ENCODE results near the gene USP40. TPM values are rescaled to one million over a fixed set of nuclear protein-coding genes. Genes with fewer than 3 reads are reported as not detected.

The USP40 gene
- polyA plus RNA-seq, 1 donor from 2014 or later, result 4.1 TPM

DNA sequence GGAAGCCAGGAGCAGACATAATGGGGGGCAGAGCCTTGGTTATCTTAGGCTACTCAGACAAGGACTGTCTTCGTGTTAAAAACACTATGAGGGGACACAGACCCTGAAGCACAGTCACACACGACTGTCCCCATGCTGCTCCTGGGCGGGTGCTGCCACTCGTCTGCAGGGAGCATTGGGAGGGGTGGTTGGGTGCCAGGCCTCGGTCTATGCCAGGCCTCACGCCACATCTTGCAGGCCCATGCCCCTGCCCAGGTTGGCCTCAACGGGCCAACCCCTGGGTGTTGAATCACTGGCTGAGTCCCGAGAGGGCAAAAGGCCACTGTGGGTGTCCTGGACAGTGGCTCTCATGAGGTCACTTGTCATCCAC, 97.9 kb downstream of the USP40 start:
- Mint-ChIP-seq H3K36me3 (peaks cover 14% of the 10 kb centered on the region), H3K9me3 (no peaks in the 10 kb centered on the region), H3K27me3 (no peaks in the 10 kb centered on the region), H3K27ac (peak overlapping the region in 1 of 3 donors; percentile 19), H3K4me1 (no peaks in the 10 kb centered on the region), H3K4me3 (no peak overlapping the region)

DNA sequence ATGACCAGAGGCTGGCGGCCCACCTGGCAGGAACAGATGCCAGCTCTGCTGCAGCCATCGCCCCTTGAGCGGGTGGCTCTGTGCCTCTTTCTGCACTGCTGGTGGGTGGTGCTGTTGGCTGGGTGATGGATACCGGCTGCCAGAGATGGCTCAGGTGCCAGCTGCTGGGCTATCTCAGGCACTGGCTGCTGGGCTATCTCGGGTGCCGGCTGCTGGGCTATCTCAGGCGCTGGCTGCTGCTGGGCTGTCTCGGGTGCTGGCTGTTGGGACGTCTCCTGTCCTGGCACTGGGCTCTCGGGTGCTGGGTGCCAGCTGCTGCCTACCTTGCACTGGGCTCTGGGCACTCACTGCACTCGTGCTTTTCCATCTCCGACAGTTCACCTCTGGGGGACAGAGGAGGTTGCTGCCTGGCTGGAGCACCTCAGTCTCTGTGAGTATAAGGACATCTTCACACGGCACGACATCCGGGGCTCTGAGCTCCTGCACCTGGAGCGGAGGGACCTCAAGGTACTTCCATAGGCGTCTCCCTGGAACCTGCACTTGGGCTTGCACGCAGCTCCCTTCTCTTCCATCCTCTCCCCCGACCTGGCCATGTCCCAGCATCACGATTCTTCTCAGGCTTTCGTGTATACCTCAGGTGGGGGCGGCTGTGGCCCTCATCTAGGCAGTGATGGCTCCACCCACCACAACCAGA, 98.4 kb downstream of the USP40 start:
- Mint-ChIP-seq H3K36me3 (peaks cover 14% of the 10 kb centered on the region), H3K9me3 (no peaks in the 10 kb centered on the region), H3K27me3 (no peaks in the 10 kb centered on the region), H3K27ac (peak overlapping the region in 1 of 3 donors; percentile 19), H3K4me1 (no peaks in the 10 kb centered on the region), H3K4me3 (no peak overlapping the region)

DNA sequence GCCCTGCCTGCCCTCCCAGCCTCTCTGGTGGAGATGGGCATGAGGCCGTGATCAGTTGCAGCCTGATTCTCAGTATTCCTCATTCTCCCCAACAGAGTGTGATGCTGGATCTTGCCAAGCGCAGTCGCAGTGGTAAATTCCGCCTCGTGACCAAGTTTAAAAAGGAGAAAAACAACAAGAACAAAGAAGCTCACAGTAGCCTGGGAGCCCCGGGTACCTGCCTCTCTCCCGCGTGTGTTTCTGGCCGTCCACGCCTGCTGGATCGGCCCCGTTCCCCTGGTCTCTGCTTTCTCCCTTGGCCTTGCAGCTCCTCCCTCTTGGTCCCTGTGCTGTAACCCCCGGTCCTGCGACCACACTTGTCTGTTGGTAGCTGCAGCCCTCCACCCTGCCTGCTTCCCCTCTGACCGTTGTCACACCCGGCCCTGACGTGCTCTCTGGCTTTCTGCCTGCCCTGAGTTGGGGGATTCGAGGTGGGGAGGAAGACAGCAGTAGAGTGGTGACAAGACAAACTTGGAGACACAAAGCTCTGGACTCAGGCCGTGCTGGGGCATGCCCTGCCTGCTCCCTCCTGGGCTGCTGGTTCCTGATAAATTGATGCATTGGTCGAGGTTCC, 99.5 kb downstream of the USP40 start:
- peaks cover 14% of the 10 kb centered on the region for H3K36me3 Mint-ChIP-seq
- no peaks in the 10 kb centered on the region for H3K9me3 Mint-ChIP-seq
- H3K4me3 Mint-ChIP-seq, result peak overlapping the region in 1 of 4 donors; percentile 37
- no peaks in the 10 kb centered on the region for H3K27me3 Mint-ChIP-seq
- H3K27ac Mint-ChIP-seq, result peak overlapping the region in 2 of 3 donors; percentile 45 to 74
- H3K4me1 Mint-ChIP-seq, result no peaks in the 10 kb centered on the region

DNA sequence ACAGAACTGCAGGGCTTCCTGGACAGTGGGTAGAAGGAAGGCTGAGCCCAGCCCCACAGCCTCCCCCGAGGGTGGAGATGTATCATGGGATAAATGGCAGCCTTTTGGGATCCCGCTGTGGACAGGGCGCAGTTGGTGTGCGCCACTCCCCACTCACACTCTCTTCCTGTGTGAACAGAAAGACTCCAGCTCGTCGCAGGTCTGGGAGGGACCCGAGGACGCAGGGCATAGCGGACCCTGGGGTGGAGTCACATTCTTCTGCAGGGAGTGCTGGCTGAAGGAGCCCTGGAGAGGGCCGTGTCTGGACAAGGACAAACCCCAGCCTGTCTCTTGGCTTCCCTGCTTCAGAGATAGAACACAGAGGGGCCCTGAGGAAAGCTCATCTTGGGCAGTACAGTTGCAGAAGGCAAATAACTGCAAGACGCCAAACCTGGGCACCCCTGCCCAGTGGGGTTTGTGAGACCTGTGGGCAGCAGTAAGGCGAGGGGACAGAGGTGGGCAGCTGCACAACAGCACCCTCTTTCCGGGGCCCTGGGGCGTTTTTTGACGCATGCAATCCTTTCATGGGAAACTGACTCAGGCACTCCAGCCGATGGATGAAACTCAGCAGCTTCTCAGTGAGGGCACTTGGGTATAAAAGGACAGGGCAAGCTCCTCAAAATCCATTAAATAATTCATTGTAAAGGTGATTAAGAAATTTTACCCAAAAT, 101.9 kb downstream of the USP40 start:
- H3K4me3 Mint-ChIP-seq, result no peak overlapping the region
- peaks cover 14% of the 10 kb centered on the region for H3K36me3 Mint-ChIP-seq
- no peaks in the 10 kb centered on the region for H3K27me3 Mint-ChIP-seq
- H3K4me1 Mint-ChIP-seq, result no peaks in the 10 kb centered on the region
- no peak overlapping the region for H3K27ac Mint-ChIP-seq
- no peaks in the 10 kb centered on the region for H3K9me3 Mint-ChIP-seq

DNA sequence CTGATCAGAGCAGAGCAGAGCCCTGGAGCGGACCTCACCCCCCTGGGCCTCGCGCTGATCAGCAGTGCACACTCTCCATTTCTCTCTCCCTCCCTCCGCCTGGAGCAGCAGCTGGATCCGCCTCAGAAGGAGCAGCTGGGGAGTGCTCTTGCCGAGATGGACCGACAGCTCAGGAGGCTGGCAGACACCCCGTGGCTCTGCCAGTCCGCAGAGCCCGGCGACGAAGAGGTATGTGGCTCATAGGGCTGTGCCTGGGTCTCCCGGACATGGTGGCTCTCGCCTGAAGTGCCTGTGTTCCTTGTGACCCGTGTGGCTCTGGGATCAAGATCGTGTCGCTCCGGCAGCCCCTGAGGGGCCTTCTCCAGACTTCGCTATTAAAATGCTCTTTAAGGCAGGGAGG, 102.5 kb downstream of the USP40 start:
- Mint-ChIP-seq H3K9me3 (no peaks in the 10 kb centered on the region), H3K4me3 (no peak overlapping the region), H3K27ac (no peak overlapping the region), H3K36me3 (peaks cover 14% of the 10 kb centered on the region), H3K4me1 (no peaks in the 10 kb centered on the region), H3K27me3 (no peaks in the 10 kb centered on the region)

DNA sequence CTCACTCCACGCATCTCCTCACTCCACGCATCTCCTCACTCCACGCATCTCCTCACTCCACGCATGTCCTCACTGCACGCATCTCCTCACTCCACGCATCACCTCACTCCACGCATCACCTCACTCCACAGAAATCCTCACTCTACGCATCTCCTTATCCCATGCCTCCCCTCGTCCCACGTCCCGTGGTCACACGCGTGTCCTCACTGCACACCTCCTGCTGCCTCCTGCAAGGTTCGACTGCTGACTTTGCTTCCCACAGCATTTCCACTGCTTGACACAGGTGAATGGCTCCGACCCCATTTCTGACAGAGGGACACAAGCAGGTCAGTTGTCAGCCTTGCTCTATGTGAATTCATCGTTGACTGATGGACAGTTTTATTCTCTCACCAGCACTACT, 103.0 kb downstream of the USP40 start:
- H3K4me1 Mint-ChIP-seq, result no peaks in the 10 kb centered on the region
- no peaks in the 10 kb centered on the region for H3K27me3 Mint-ChIP-seq
- peak overlapping the region in 1 of 3 donors; percentile 34 for H3K27ac Mint-ChIP-seq
- H3K4me3 Mint-ChIP-seq, result no peak overlapping the region
- H3K36me3 Mint-ChIP-seq, result peaks cover 14% of the 10 kb centered on the region
- no peaks in the 10 kb centered on the region for H3K9me3 Mint-ChIP-seq

DNA sequence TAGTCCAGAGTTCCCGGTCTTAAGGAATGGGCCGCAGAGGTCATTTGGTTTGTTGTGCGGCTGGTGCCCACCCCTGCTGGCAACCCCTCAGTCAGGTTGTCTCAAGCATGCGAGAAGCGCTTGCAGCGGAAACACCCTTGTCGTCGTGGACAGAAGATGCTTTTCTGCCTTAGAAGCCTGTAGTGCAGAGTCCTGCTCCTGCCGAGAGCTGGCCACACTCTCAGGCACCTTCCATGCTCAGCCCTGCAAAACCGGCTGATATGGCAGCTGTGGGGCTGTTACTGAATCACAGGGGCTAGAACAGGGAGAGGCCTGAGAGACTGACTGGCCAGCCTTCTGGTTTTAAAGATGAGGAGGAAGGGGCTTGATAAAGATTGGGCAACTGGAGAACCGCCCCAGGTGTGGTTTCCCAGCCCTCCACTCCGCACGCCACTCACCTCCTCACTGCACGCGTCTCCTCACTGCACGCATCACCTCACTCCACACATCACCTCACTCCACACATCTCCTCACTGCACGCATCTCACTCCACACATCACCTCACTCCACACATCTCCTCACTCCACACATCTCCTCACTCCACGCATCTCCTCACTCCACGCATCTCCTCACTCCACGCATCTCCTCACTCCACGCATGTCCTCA, 103.6 kb downstream of the USP40 start:
- Mint-ChIP-seq H3K4me3 (no peak overlapping the region), H3K27ac (no peak overlapping the region), H3K4me1 (no peaks in the 10 kb centered on the region), H3K36me3 (peaks cover 11% of the 10 kb centered on the region), H3K27me3 (no peaks in the 10 kb centered on the region), H3K9me3 (no peaks in the 10 kb centered on the region)

DNA sequence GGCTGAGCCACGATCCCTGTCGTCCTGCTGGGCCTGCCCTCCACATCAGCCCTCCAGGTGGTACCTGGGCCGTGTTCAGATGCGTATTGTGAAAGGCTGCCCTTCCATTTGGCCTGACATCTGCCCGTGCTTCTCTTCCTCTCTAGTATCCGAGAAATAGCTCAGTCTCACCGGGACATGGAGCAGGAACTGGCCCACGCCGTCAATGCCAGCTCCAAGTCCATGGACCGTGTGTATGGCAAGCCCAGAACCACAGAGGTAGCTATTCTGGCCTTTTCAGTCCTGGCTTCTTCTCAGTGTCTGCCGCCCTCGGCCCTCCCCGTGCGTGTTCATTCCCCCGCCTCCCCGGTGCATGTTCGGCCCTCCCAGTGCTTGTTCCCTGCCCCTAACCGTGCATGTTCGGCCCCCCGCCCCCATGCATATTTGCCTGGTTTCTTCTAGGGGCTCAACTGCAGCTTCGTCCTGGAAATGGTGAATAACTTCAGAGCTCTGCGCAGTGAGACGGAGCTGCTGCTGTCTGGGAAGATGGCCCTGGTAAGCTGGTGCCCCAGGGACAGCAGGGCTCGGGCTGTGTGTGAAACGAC, 104.3 kb downstream of the USP40 start:
- H3K9me3 Mint-ChIP-seq, result no peaks in the 10 kb centered on the region
- peak overlapping the region in 1 of 3 donors; percentile 65 for H3K27ac Mint-ChIP-seq
- H3K4me1 Mint-ChIP-seq, result no peaks in the 10 kb centered on the region
- peaks cover 11% of the 10 kb centered on the region for H3K36me3 Mint-ChIP-seq
- H3K4me3 Mint-ChIP-seq, result no peak overlapping the region
- no peaks in the 10 kb centered on the region for H3K27me3 Mint-ChIP-seq

DNA sequence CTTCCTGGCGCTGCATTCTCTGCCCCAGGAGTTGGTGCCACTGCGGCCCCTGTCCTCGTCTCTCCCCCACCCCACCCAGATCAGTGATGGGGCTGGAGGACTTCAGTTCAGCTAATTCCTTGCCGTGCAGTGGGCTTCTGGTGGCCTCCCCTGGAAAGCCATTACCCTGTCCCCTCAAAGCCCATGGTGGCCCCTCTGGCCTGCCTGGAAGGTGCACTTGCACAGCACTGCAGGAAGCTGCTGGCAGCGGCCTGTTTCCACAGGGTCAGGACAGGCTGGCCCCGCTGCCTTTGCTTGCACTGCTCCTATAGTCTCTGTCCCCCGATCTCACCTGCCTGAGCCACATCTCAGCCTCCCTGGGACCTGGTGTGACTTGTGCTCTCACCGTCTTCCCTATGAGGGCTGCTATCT, 105.1 kb downstream of the USP40 start:
- no peaks in the 10 kb centered on the region for H3K9me3 Mint-ChIP-seq

DNA sequence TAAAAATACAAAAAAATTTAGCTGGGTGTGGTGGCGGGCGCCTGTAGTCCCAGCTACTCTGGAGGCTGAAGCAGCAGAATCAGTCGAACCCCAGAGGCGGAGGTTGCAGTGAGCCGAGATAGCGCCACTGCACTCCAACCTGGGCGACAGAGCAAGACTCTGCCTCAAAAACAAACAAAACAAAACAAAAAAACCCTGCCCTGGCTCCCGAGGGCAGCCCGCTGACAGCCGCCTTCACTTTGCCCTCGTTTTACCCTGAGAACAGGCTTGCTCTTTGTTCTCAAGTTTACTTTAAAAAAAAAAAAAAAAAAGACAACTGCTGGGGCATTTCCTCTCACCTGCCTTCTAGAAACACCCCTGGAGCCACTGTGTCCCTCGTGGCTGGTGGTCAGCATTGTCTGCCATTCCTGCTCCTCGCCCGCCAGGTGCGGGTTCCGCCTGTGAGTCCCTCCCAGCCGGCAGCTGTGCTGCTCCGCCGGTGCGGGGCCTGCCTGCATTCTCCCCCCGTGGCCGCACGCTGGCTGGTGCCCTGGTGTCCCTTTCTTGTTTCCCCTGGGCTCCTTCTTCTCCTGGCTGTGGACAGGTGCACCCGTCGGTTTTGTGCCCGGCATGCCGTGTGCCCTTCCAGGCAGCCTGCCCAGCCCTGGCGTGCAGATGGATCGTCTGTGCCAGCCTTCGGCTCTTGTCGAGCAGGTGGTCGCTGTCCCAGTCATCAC, 105.7 kb downstream of the USP40 start:
- peaks cover 4% of the 10 kb centered on the region for H3K36me3 Mint-ChIP-seq
- H3K27me3 Mint-ChIP-seq, result no peaks in the 10 kb centered on the region

More for the DNA sequence above, 105.1 kb downstream of the USP40 start:
- peaks cover 0 to 2% (median 0%) of the 10 kb centered on the region in 3 donors for H3K4me1 Mint-ChIP-seq
- H3K36me3 Mint-ChIP-seq, result peaks cover 7% of the 10 kb centered on the region
- H3K27ac Mint-ChIP-seq, result peak overlapping the region in 2 of 3 donors; percentile 64 to 65
- no peaks in the 10 kb centered on the region for H3K27me3 Mint-ChIP-seq
- H3K4me3 Mint-ChIP-seq, result no peak overlapping the region

DNA sequence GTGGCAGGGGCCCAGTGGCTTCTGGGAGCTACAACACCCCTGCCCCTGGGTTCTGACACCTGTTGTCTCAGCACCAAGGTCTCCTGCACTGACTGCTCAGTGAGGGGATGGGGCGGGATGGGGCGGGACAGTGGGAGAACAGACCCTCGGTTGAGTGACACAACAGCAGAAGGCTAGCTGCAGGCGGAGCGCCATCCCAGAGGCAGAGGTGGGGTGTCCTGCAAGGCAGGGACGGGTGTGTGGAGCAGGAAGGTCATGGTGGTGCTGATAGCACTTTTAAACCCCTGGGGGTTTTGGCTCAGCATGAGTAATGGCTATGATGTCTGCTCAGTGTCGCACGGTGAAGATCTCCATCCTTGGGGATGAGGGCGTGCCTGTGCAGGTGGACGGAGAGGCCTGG, 107.2 kb downstream of the USP40 start:
- no peak overlapping the region for H3K4me3 Mint-ChIP-seq
- H3K36me3 Mint-ChIP-seq, result peaks cover 6% of the 10 kb centered on the region
- H3K9me3 Mint-ChIP-seq, result no peaks in the 10 kb centered on the region
- H3K27me3 Mint-ChIP-seq, result no peaks in the 10 kb centered on the region
- H3K27ac Mint-ChIP-seq, result peak overlapping the region in 1 of 3 donors; percentile 45
- H3K4me1 Mint-ChIP-seq, result peaks cover 0 to 2% (median 0%) of the 10 kb centered on the region in 3 donors

More for the DNA sequence above, 105.7 kb downstream of the USP40 start:
- Mint-ChIP-seq H3K9me3 (no peaks in the 10 kb centered on the region), H3K4me1 (peaks cover 0 to 2% (median 0%) of the 10 kb centered on the region in 3 donors), H3K27ac (peak overlapping the region in 1 of 3 donors; percentile 64), H3K4me3 (no peak overlapping the region)

DNA sequence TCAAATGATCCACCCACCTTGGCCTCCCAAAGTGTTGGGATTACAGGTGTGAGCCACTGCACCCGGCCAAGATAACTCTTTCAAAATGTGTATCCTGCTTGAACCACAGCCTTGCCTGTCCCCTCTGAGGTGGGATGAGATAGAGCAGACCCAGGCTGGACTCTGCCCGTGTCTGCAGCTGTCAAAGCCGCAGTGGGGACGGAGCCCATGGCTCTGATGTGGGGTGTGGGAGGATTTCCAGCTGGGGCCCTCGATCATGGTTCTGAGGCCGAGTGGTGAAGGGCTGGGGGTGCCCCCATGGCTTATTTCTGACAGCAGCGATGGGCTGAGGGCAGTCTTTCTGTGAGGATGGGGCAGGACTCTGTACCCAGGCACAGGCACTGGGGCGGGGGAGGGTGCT, 107.8 kb downstream of the USP40 start:
- Mint-ChIP-seq H3K4me1 (peaks cover 0 to 2% (median 0%) of the 10 kb centered on the region in 3 donors), H3K27me3 (no peaks in the 10 kb centered on the region), H3K27ac (no peak overlapping the region), H3K4me3 (no peak overlapping the region), H3K36me3 (peaks cover 3% of the 10 kb centered on the region), H3K9me3 (no peaks in the 10 kb centered on the region)

DNA sequence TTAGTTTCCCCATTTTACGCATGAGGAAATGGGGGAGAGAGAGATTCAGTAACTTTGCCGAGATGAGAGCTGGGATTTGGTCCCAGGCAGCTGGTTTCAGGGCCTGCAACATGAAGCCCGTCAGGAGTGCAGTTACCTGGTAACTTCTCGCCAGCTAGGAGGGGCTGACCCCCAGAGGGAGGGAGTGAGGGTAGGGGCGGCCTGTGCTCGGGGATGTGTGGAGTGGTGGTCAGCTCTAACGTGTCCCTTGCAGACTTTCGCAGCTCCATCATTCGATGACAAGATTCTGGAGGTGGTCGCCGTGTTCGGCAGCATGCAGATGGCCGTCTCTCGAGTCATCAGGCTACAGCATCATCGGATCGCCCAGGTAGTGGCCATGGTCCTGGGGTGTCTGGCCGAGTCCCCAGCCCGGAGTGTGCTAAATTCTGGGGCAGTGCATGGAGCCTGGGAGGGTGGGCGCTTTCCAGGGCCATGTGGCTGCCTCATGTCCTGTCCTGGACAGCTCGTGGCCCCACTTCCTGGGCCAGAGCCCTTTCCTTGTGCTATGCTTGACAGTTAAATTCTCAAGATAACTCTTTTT, 108.5 kb downstream of the USP40 start:
- Mint-ChIP-seq H3K9me3 (no peaks in the 10 kb centered on the region), H3K4me1 (peaks cover 0 to 2% (median 0%) of the 10 kb centered on the region in 3 donors), H3K27me3 (no peaks in the 10 kb centered on the region), H3K27ac (peak overlapping the region in 1 of 3 donors; percentile 5), H3K36me3 (peaks cover 6% of the 10 kb centered on the region), H3K4me3 (no peak overlapping the region)

DNA sequence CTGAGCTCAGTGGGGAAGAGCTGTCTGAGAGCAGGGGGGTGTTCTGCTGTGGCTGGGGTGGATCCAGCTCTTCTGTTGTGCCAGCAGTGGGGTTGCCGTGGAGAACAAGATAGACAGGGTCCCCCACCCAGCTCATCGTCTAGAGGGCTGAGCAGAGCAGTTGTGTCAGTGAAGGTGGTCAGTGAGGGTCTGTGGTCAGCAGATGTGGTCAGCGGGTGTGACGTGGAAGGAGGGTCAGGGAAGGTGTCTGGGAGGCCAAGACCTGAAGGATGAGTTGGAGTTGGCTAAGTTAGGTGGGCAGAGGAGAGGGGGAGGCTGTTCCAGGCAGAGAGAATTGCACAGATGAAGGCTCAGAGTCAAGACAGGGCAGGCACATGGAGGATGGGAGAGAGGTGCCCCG, 109.2 kb downstream of the USP40 start:
- peaks cover 0 to 2% (median 0%) of the 10 kb centered on the region in 3 donors for H3K4me1 Mint-ChIP-seq
- no peaks in the 10 kb centered on the region for H3K27me3 Mint-ChIP-seq
- peaks cover 6% of the 10 kb centered on the region for H3K36me3 Mint-ChIP-seq
- no peaks in the 10 kb centered on the region for H3K9me3 Mint-ChIP-seq
- H3K27ac Mint-ChIP-seq, result no peak overlapping the region
- no peak overlapping the region for H3K4me3 Mint-ChIP-seq

Data from IgD-negative memory B cell (primary cell).